HepG2 (cell line): ENCODE results near the gene ZNF160. TPM values are rescaled to one million over a fixed set of nuclear protein-coding genes. Genes with fewer than 3 reads are reported as not detected.

ENCODE experiments used
- ATAC-seq: fragments of 200-7000 bp; cut with Tn5 transposase; 3 replicates; pipeline ENCODE4 v1.9.1; 2020; ENCODE audit warnings: mild to moderate bottlenecking, moderate library complexity
- BruUV-seq: library from RNA; stranded (reverse); fragments of 400-500 nt; replicated peaks from 2 replicates; lab custom pipeline; 2021; lab: Mats Ljungman, UMichigan
- CTCF ChIA-PET: fragments of 300-600 bp; formaldehyde crosslinking; extraction: SDS; loops from one replicate; lab custom pipeline; 2021; ENCODE audit warnings: low total read pairs, inconsistent platforms, low intra/inter-chr PET ratio; lab: Yijun Ruan, JAX
- POLR2A ChIA-PET: fragments of 350-600 bp; sonication (Branson Sonifier 250); formaldehyde crosslinking; loops from one replicate; lab custom pipeline; 2020; ENCODE audit warnings: antibody characterized with exemption, inconsistent platforms; lab: Yijun Ruan, JAX
- DNase-seq: peaks from one replicate; pipeline ENCODE4 v3.0.0-alpha.2; 2015; ENCODE audit warnings: low spot score
- FAIRE-seq: peaks from 3 replicates; lab custom pipeline; 2011; peaks lifted over from hg19 to GRCh38; lab: Jason Lieb, UNC
- H2AFZ ChIP-seq: one replicate; pipeline ENCODE4 v1.6.1; 2011; ENCODE audit warnings: low read length, inconsistent platforms
- H3K27ac ChIP-seq: fragments of 300-600 bp; 3 replicates; pipeline ENCODE4 v1.8.0; 2011; ENCODE audit warnings: mixed run types, mild to moderate bottlenecking, mixed read lengths, low read length, inconsistent platforms; ENCODE audit not compliant: insufficient read depth; ENCODE audit errors: extremely low read length
- H3K27me3 ChIP-seq, 2 experiments: fragments of 200-600 bp in 1 of 2; 2 replicates in 1 of 2; 3 replicates in 1 of 2; pipeline versions ENCODE4 v1.6.0 to v1.8.0; 2011; ENCODE audit warnings: low read length in 2 of 2, mild to moderate bottlenecking in 2 of 2, moderate library complexity in 2 of 2, inconsistent platforms in 1 of 2; ENCODE audit not compliant: insufficient read depth in 2 of 2, control insufficient read depth in 1 of 2
- H3K36me3 ChIP-seq, 2 experiments: fragments of 200-600 bp in 1 of 2; replicated peaks in 1 of 2; 2 replicates in 1 of 2; 3 replicates in 1 of 2; pipeline versions ENCODE4 v1.5.1 to v1.8.0; 2011; ENCODE audit warnings: low read length in 2 of 2, inconsistent platforms in 1 of 2; ENCODE audit not compliant: insufficient read depth in 2 of 2, control insufficient read depth in 1 of 2
- H3K4me1 ChIP-seq: 2 replicates; pipeline ENCODE4 v1.5.1; 2012; ENCODE audit warnings: low read length, inconsistent platforms; ENCODE audit not compliant: insufficient read depth
- H3K4me2 ChIP-seq: 2 replicates; pipeline ENCODE4 v1.6.0; 2011; ENCODE audit warnings: low read depth, low read length, inconsistent platforms
- H3K4me3 ChIP-seq, 3 experiments: fragments of 200-600 bp in 1 of 3; sonication (generic), shearing (Covaris generic) in 1 of 3; replicated peaks in 1 of 3; 2 replicates each; pipeline ENCODE4 v1.5.1; 2011 to 2016; ENCODE audit warnings: low read length in 3 of 3, inconsistent platforms in 2 of 3, low read depth in 2 of 3, mild to moderate bottlenecking in 2 of 3, control low read depth in 1 of 3, mixed read lengths in 1 of 3; ENCODE audit not compliant: insufficient read depth in 1 of 3
- H3K79me2 ChIP-seq: one replicate; pipeline ENCODE4 v1.6.1; 2011; ENCODE audit warnings: low read length, inconsistent platforms; ENCODE audit not compliant: insufficient read depth
- H3K9ac ChIP-seq: 2 replicates; pipeline ENCODE4 v1.6.0; 2011; ENCODE audit warnings: mild to moderate bottlenecking, low read depth, low read length, inconsistent platforms; ENCODE audit not compliant: insufficient read depth
- H3K9me3 ChIP-seq: 2 replicates; pipeline ENCODE4 v1.5.1; 2012; ENCODE audit warnings: mild to moderate bottlenecking, low read length
- H4K20me1 ChIP-seq: 2 replicates; pipeline ENCODE4 v1.6.0; 2011; ENCODE audit warnings: inconsistent platforms, mild to moderate bottlenecking, low read length, moderate library complexity; ENCODE audit not compliant: insufficient read depth
- DBP ChIP-seq: sonication (generic); formaldehyde crosslinking; IDR thresholded peaks from 2 replicates; pipeline ENCODE4 v1.4.0; 2020; ENCODE audit warnings: missing genetic modification reagents; ENCODE audit errors: not compliant biosample characterization
- ELK4 ChIP-seq: sonication (generic); formaldehyde crosslinking; IDR thresholded peaks from 2 replicates; pipeline ENCODE4 v1.9.0; 2021; ENCODE audit warnings: missing genetic modification reagents, borderline replicate concordance
- KDM6A ChIP-seq: IDR thresholded peaks from 2 replicates; pipeline ENCODE4 v1.6.1; 2016; ENCODE audit warnings: low read depth
- NFAT5 ChIP-seq: sonication (generic); formaldehyde crosslinking; IDR thresholded peaks from 2 replicates; pipeline ENCODE4 v1.4.0; 2020; ENCODE audit warnings: missing genetic modification reagents
- NR2F6 ChIP-seq, 2 experiments: IDR thresholded peaks; 2 replicates each; pipeline ENCODE4 v1.6.1; 2016; ENCODE audit warnings: antibody characterized with exemption in 1 of 2, mild to moderate bottlenecking in 1 of 2
- REST ChIP-seq, 2 experiments: IDR thresholded peaks; 2 replicates each; pipeline ENCODE4 v1.6.1; 2011 to 2012; ENCODE audit warnings: low read length in 2 of 2, borderline replicate concordance in 1 of 2, low read depth in 1 of 2, mild to moderate bottlenecking in 1 of 2, moderate library complexity in 1 of 2
- SAP130 ChIP-seq: IDR thresholded peaks from 2 replicates; pipeline ENCODE4 v1.6.1; 2016; ENCODE audit warnings: low read depth
- ZBTB43 ChIP-seq: sonication (generic); formaldehyde crosslinking; conservative IDR thresholded peaks from 2 replicates; pipeline ENCODE4 v1.4.0; 2020; ENCODE audit warnings: missing genetic modification reagents
- ZNF382 ChIP-seq: sonication (generic); formaldehyde crosslinking; IDR thresholded peaks from 2 replicates; pipeline ENCODE4 v1.5.0; 2020; ENCODE audit warnings: missing genetic modification reagents, mild to moderate bottlenecking, borderline replicate concordance
- ZNF460 ChIP-seq: sonication (generic); formaldehyde crosslinking; IDR thresholded peaks from 2 replicates; pipeline ENCODE4 v1.5.1; 2020; ENCODE audit warnings: missing genetic modification reagents, mild to moderate bottlenecking, borderline replicate concordance
- WGBS: methylation state at CpG from one replicate; pipeline ENCODE4 v1.1.6; 2017; ENCODE audit warnings: low lambda C conversion rate; 5-methylcytosine and 5-hydroxymethylcytosine counted together
- in situ Hi-C: cut with HindIII; loops from 2 replicates; pipeline ENCODE4 v1.10.0; 2017; ENCODE audit warnings: low pct_unique_long_range_greater_than_20kb; ENCODE audit not compliant: extremely low pct_ligation_motif_present
- intact Hi-C: fragments of 100-400 bp; cut with micrococcal nuclease; formaldehyde crosslinking; loops from one replicate; pipeline ENCODE4 v1.10.0; 2022; ENCODE audit not compliant: unreplicated experiment
- polyA plus RNA-seq, 8 experiments: library from polyadenylated mRNA; depleted of rRNA in 3 of 8; stranded (reverse) in 7 of 8; unstranded in 1 of 8; fragments of >200 nt; fragmentation: Illumina TruSeq in 4 of 8; extraction: Trizol in 4 of 8; gene quantifications; 2 replicates each; pipeline versions ENCODE4 v1.2.1 to v1.2.3, GENCODE V29; 2011 to 2016; ENCODE audit warnings: low read depth in 4 of 8, missing spikeins in 1 of 8, mixed read lengths in 1 of 8; ENCODE audit not compliant: insufficient read depth in 1 of 8
- total RNA-seq, 5 experiments: library from RNA; depleted of rRNA; stranded (reverse); fragments of >200 nt; fragmentation: Illumina TruSeq; extraction: Trizol; gene quantifications; 2 replicates each; pipeline ENCODE4 v1.2.3, GENCODE V29; 2016; ENCODE audit warnings: low read depth in 1 of 5

The ZNF160 gene
- total and polyA plus RNA-seq, 2 of the 13 experiments (the other 11 are each of a cell fraction or from before 2014, with no cell fraction given) = 8.4 to 12.1 TPM

GRCh38 chr19:53123400-53123799, 20.2 kb upstream of the ZNF160 start:
- Histone ChIP-seq H3K4me2 (peak overlapping the region; percentile 43), H3K4me1 (peaks cover 39% of the 10 kb centered on the region), H3K36me3 (no peaks in the 10 kb centered on the region), H3K9me3 (peaks cover 8% of the 10 kb centered on the region), H3K4me3 (no peak overlapping the region; a peak in 1 of 6 replicates), H2AFZ (no peak overlapping the region), H3K79me2 (no peaks in the 10 kb centered on the region), H3K27ac (no peak overlapping the region), H3K9ac (no peak overlapping the region), H3K27me3 (no peaks in the 10 kb centered on the region), H4K20me1 (no peaks in the 10 kb centered on the region)
- FAIRE-seq = no peak
- POLR2A ChIA-PET = no interaction called here
- no TSS peak for BruUV-seq
- WGBS = 3% methylated on average over 7 of the region's 7 CpGs
- CTCF ChIA-PET = no interaction called here
- no peak for DNase-seq
- in situ Hi-C loops = no loop called here
- intact Hi-C loops = no loop called here
- ATAC-seq = no peak
- TF ChIP-seq ELK4 = no peak
- no peak for TF ChIP-seq KDM6A (CRISPR knock-in tag)
- 0 out of 2 replicates have a peak, but pooled peaks have one; percentile 13 for TF ChIP-seq SAP130 (CRISPR knock-in tag)
- no peak for TF ChIP-seq DBP (CRISPR knock-in tag)
- no peak for TF ChIP-seq ZNF382
- TF ChIP-seq NFAT5 (CRISPR knock-in tag) = no peak
- no peak for TF ChIP-seq ZNF460 (CRISPR knock-in tag)
- no peak for TF ChIP-seq REST (IDR thresholded peaks at IDR 0.05; ENCODE audit: borderline replicate concordance in 1 of 2, low read depth in 1 of 2, low read length in 2 of 2)
- no peak for TF ChIP-seq NR2F6 (IDR thresholded peaks at IDR 0.05)
- TF ChIP-seq NR2F6 (CRISPR knock-in tag; IDR thresholded peaks at IDR 0.05) = 0 out of 2 replicates have a peak, but pooled peaks have one; percentile 16
- TF ChIP-seq ZBTB43 (CRISPR knock-in tag) = no peak
